A673 (cell line): Measurements from ENCODE around the gene MSI2.

Experiments
- CTCF ChIP-seq: fragments of 300-800, 200-600 bp; sonication (generic); conservative IDR thresholded peaks from 2 replicates; pipeline ENCODE4 v1.5.1; 2017; ENCODE audit warnings: low read depth, mild to moderate bottlenecking, antibody characterized with exemption, low read length, moderate library complexity, mixed read lengths
- EZH2 ChIP-seq: fragments of 200-600 bp; sonication (generic); IDR thresholded peaks from 2 replicates; pipeline ENCODE4 v1.6.1; 2017; ENCODE audit warnings: borderline replicate concordance, low read depth, mild to moderate bottlenecking, mixed read lengths, antibody characterized with exemption, low read length; ENCODE audit not compliant: poor library complexity, severe bottlenecking

GRCh38 chr17:57515662-57516211 is 259.4 kb downstream of the MSI2 start:
- TF ChIP-seq CTCF (peak; percentile 23; the same call in 1 of the 2 replicates), EZH2 (no peak)
